GM21786 (cell line): ENCODE measurements around the gene GPR176.
A peak's percentile ranks its signal among the peaks of the same experiment; 100 is the strongest.
"Not testable (repeated sequence)": the region's sequence is repeated elsewhere in the genome, so short reads cannot be mapped to it uniquely, and the experiment has no call there.

ENCODE experiments used
- ATAC-seq: cut with Tn5 transposase; IDR thresholded peaks from one replicate; pipeline ENCODE4 v1.9.1; 2021; ENCODE audit not compliant: unreplicated experiment

The GPR176 gene

GRCh38 chr15:39936187-39936586, 16.1 kb upstream of the GPR176 start:
- no peak for ATAC-seq

GRCh38 chr15:39935241-39935640, 15.2 kb upstream of the GPR176 start:
- no peak for ATAC-seq

DNA sequence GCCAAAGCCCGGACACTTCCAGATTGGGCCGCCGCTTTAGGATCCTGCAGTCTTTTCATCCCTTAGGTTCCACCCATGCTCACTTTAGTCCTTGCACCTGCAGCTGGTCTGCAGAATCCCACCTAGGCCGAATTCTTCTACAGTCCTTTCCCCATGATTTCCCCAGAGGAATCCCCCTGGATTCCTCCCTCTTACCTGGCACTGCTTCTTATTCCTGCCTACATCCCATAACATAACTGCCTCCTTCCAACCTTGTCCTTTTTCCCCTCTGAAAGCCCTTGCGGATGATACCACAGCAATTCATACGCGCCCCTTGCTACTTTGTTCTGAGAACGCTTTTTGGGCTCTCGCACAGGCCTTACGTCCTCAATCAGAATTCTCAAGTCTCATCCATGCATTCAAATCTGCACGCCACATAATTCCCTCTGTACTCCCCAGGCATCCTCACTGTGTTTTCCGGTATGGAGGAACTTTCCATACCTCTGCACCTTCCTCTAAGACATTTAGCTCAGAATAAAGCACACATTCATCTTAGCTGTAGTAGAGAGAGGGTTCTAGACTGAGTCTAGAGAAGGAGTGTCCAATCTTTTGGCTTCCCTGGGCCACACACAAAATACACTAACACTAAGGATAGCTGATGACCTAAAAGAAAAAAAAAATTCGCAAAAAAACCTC, 14.5 kb upstream of the GPR176 start:
- peak; percentile 2 for ATAC-seq

- no peak for ATAC-seq
Measured at GRCh38 chr15:39931615-39932014, 11.5 kb upstream of the GPR176 start.

- no peak for ATAC-seq
Measured at GRCh38 chr15:39926526-39926925, 6.5 kb upstream of the GPR176 start.

DNA sequence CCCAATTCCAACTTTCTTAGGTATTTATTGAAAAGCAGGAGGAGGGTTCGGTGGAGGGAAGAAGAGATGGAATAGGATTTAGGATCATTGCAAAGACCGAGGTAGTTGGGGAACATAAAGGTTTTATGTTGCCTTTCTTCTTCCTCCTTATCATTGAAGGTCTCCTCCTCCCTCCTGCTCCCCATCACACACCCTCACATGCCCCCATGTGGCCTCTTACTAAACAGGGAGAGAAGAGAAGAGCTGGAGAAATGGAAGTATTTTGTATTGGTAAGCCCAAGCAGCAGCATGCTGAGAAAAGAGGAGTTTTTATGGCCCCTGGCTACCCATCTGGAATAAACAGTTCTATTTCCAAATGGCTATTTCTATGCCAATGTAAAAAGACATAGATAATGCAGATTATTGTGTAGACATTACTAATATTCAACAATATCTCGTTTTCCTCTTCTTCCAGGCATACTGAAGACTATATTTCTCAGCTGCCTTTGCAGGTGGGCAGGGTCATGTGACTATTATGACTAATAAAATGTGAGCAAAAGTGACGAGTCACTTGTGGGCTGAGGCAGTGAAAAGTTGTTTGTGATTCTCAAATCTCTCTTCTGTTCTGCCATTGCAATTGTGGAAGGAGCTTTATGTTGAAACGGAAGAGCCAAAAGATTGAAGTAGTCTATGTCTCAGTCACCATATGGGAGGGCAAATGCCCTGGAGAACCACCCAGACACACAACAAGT, 5.2 kb upstream of the GPR176 start:
- no peak for ATAC-seq

DNA sequence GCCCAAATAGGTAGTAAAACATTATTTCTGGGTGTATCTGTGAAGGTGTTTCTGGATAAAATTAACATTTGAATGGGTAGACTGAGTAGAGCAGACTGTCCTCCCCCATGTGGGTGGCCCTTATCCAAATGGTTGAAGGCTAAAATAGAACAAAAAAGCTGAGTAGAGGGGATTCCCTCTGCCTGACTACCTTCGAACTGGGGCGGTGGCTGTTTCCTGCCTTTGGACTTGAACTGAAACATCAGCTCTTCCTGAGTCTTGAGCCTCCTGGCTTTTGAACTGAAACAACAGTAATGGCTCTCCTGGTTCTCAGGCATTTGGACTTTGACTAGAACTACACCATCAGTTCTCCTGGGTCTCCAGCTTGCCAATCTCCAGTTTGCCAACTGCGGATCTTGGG, 4.4 kb upstream of the GPR176 start:
- no peak for ATAC-seq

DNA sequence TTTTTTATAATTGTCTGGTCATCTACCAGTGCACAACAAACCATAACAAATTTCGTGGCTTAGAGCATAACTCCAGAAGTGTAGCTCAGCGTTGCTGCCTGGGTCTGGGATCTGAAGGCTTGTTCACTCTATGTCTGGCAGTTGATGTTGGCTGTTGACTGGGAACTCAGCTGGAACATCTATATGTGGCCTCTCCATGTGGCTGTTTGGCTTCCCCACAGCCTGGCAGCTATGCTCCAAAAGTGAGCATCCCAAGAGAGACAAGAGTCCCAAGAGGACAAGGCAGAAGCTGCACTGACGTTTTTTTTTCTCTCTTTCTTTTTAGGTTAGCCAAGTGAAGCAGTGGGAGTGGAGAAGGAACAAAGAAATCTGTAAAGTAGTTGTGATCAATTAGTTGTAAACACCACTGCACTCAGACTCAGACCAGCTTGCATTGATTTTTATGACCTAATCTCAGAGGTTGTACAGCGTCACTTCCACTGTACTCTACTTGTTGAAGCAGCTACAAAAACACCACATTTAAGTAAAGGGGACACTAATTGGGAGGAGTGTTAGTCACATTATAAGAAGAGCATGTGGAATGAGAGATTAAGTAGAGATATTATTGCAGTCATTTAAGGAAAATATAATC, 2.5 kb upstream of the GPR176 start:
- ATAC-seq = no peak

GRCh38 chr15:39921274-39921638, 1.2 kb upstream of the GPR176 start:
- no peak for ATAC-seq

- peak; percentile 82 for ATAC-seq
Measured at GRCh38 chr15:39920510-39921273, 626 bp upstream of the GPR176 start.

DNA sequence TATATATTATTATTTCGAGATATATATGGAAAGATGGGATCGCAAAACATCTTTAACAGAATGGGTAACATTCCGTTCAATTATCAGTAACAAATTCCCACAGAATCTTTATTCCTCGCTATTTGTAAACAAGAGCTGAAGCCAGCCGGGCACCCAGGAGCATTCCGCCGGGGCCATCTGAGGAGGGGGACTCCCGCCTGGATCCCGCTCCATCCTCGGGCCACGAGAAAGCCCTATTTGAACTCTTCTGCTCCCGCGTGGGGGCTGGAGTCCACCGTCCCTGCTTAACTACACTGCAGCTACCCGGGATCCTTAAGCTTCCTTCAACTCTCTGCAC, 687 bp downstream of the GPR176 start:
- no peak for ATAC-seq

- no peak for ATAC-seq
Measured at GRCh38 chr15:39918688-39919385, 1.2 kb downstream of the GPR176 start.

GRCh38 chr15:39914977-39915376, 5.1 kb downstream of the GPR176 start:
- ATAC-seq = no peak

DNA sequence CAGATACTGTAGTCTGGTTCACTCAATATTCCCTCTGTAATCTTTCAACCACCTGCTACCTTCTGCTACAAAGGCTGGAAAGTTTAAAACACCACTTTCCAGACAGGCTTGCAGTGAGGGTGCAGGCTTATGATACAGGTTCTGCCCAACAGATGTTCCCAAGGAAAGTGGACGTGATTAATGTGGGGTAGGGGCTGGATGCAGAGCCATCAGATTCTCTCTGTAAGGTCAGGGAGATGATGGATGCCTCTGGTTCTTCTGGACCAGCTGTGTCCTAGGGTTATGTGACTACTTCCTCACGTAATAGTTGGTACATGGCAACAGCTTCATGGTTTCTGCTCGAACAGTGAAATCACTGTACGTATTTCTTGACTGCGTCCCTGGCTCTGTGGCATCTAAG, 11.1 kb downstream of the GPR176 start:
- ATAC-seq = no peak

DNA sequence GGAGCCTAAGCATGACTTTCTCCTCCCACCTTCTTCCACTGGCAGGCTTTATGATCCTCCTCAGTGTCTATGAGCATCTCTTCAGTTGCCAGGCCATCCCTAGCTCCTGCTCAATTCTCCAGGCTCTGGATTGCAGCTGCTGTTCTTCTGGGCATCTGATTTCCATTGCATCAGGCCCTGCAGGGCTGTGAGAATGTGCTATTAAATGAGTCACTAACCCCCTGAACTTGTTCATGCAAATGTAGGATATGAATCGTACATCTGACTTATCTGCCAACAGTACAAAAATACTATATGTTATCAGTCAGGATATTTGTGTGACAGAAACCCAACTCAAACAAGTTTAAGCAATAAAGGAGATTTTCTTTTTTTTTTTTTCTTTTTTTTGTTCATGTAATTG, 11.9 kb downstream of the GPR176 start:
- no peak for ATAC-seq

- no peak for ATAC-seq
Measured at GRCh38 chr15:39907216-39907615, 12.8 kb downstream of the GPR176 start.

GRCh38 chr15:39904115-39904514, 16.0 kb downstream of the GPR176 start:
- ATAC-seq = no peak

DNA sequence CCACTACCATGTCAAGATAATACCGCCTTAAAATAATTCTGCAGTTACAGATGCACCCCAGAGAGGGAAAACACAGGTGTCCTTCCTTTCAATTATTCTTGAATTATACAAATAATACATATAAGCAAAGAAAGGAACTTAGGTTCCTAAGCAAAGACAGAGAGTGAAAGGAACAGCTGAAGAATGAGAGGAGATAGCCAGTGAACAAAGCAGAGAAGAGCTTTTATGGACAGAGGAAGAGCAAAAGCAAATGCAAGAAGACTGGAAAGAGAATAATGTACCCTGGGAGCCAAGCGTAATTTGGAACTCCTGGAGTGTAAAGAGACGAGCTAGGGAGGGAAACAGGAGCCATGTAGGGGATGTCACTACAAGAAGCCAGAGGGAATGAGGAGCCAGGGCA, 21.7 kb downstream of the GPR176 start:
- no peak for ATAC-seq

- ATAC-seq = no peak
Measured at GRCh38 chr15:39896846-39897245, 23.2 kb downstream of the GPR176 start.

- no peak for ATAC-seq
Measured at GRCh38 chr15:39896101-39896500, 24.0 kb downstream of the GPR176 start.

DNA sequence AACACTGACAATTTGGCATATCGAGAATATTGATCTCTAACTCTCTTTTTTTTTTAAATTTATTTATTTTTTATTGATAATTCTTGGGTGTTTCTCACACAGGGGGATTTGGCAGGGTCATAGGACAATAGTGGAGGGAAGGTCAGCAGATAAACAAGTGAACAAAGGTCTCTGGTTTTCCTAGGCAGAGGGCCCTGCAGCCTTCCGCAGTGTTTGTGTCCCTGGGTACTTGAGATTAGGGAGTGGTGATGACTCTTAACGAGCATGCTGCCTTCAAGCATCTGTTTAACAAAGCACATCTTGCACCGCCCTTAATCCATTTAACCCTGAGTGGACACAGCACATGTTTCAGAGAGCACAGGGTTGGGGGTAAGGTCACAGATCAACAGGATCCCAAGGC, 27.0 kb downstream of the GPR176 start:
- ATAC-seq = not testable (repeated sequence)
